Keratinocyte (primary cell): ENCODE data around the gene BCL2. TPM values are rescaled to one million over a fixed set of nuclear protein-coding genes. Genes with fewer than 3 reads are reported as not detected.

Experiments used
- DNase-seq: peaks from one replicate; pipeline ENCODE4 v3.0.0-alpha.2; 2011; ENCODE audit warnings: low read depth, missing footprints, low spot score
- FAIRE-seq: peaks from 2 replicates; lab custom pipeline; 2011; peaks lifted over from hg19 to GRCh38; lab: Jason Lieb, UNC
- H2AFZ ChIP-seq: 2 replicates; pipeline ENCODE4 v1.6.0; 2012; ENCODE audit warnings: low read length, control low read depth, inconsistent platforms; ENCODE audit not compliant: control insufficient read depth
- H3K27ac ChIP-seq: 2 replicates; pipeline ENCODE4 v1.5.1; 2011; ENCODE audit warnings: low read length; ENCODE audit not compliant: control insufficient read depth, insufficient read depth
- H3K27me3 ChIP-seq: 3 replicates; pipeline ENCODE4 v1.6.0; 2011; ENCODE audit warnings: low read length; ENCODE audit not compliant: control insufficient read depth, insufficient read depth; ENCODE audit errors: extremely low read depth
- H3K36me3 ChIP-seq, 2 experiments: 2 replicates in 1 of 2; 3 replicates in 1 of 2; pipeline ENCODE4 v1.5.1; 2011; ENCODE audit warnings: low read length in 2 of 2, mild to moderate bottlenecking in 1 of 2; ENCODE audit not compliant: control insufficient read depth in 2 of 2, insufficient read depth in 2 of 2; ENCODE audit errors: extremely low read depth in 1 of 2
- H3K4me1 ChIP-seq: 3 replicates; pipeline ENCODE4 v1.5.1; 2011; ENCODE audit warnings: low read length; ENCODE audit not compliant: control insufficient read depth, insufficient read depth; ENCODE audit errors: extremely low read depth
- H3K4me2 ChIP-seq: 3 replicates; pipeline ENCODE4 v1.6.0; 2011; ENCODE audit warnings: low read depth, low read length; ENCODE audit not compliant: control insufficient read depth, insufficient read depth; ENCODE audit errors: extremely low read depth
- H3K4me3 ChIP-seq, 3 experiments: fragments of 200-600 bp in 1 of 3; sonication (generic) in 1 of 3; 2 replicates in 2 of 3; 3 replicates in 1 of 3; pipeline ENCODE4 v1.5.1; 2011 to 2016; ENCODE audit warnings: low read length in 3 of 3, mild to moderate bottlenecking in 3 of 3, control low read depth in 2 of 3, inconsistent platforms in 1 of 3, low read depth in 1 of 3, mixed read lengths in 1 of 3, mixed run types in 1 of 3, moderate library complexity in 1 of 3; ENCODE audit not compliant: control insufficient read depth in 2 of 3, insufficient read depth in 2 of 3; ENCODE audit errors: extremely low read depth in 1 of 3
- H3K79me2 ChIP-seq: 2 replicates; pipeline ENCODE4 v1.6.0; 2012; ENCODE audit warnings: low read length; ENCODE audit not compliant: control insufficient read depth, insufficient read depth
- H3K9ac ChIP-seq: 3 replicates; pipeline ENCODE4 v1.6.0; 2011; ENCODE audit warnings: low read length; ENCODE audit not compliant: control insufficient read depth, insufficient read depth; ENCODE audit errors: extremely low read depth
- H3K9me1 ChIP-seq: 3 replicates; pipeline ENCODE4 v1.6.0; 2011; ENCODE audit warnings: low read length; ENCODE audit not compliant: control insufficient read depth, insufficient read depth; ENCODE audit errors: extremely low read depth
- H3K9me3 ChIP-seq: 2 replicates; pipeline ENCODE4 v1.5.1; 2012; ENCODE audit warnings: low read depth, low read length; ENCODE audit not compliant: control insufficient read depth
- H4K20me1 ChIP-seq: 3 replicates; pipeline ENCODE4 v1.6.0; 2011; ENCODE audit warnings: low read length; ENCODE audit not compliant: control insufficient read depth, insufficient read depth; ENCODE audit errors: extremely low read depth
- EZH2 ChIP-seq: IDR thresholded peaks from one replicate; pipeline ENCODE4 v1.6.1; 2012; ENCODE audit warnings: inconsistent platforms, mild to moderate bottlenecking, low read length, moderate library complexity
- dilution Hi-C: fragments of 300-500 bp; cut with MboI; formaldehyde crosslinking; loops from one replicate; pipeline ENCODE4 v1.7.0; 2020; ENCODE audit warnings: low sequenced_read_pairs; ENCODE audit not compliant: extremely low pct_ligation_motif_present
- polyA minus RNA-seq, 3 experiments: library from RNA; depleted of rRNA, polyadenylated mRNA; stranded (reverse); fragments of >200 nt; gene quantifications; 1 replicate in 1 of 3; 2 replicates in 1 of 3; 3 replicates in 1 of 3; pipeline ENCODE4 v1.2.3, GENCODE V29; 2011
- polyA plus RNA-seq, 5 experiments: library from polyadenylated mRNA; depleted of rRNA in 3 of 5; stranded (reverse) in 3 of 5; stranded (forward) in 1 of 5; unstranded in 1 of 5; fragments of >200 nt; gene quantifications; 1 replicate in 1 of 5; 2 replicates in 3 of 5; 3 replicates in 1 of 5; pipeline versions ENCODE4 v1.2.1 to v1.2.3, GENCODE V29; 2011 to 2012; ENCODE audit warnings: missing spikeins in 2 of 5, low read depth in 1 of 5, low replicate concordance in 1 of 5
- TF ChIP-seq, protein P1 (sequence below), 3 experiments: IDR thresholded peaks in 1 of 3; conservative IDR thresholded peaks in 1 of 3; optimal IDR thresholded peaks in 1 of 3; 2 replicates in 2 of 3; 3 replicates in 1 of 3; pipeline versions ENCODE3 to v1.5.1; 2011; ENCODE audit warnings: low read length in 3 of 3, mild to moderate bottlenecking in 3 of 3, moderate library complexity in 2 of 3, control low read depth in 1 of 3, inconsistent platforms in 1 of 3; ENCODE audit not compliant: insufficient read depth in 2 of 3; ENCODE audit errors: extremely low read depth in 1 of 3

The BCL2 gene
- polyA plus RNA-seq (0.09 to 0.36 TPM (median 0.30 TPM) in 3 replicates), polyA minus RNA-seq (0.23 to 0.36 TPM (median 0.32 TPM) in 3 replicates)
- 0.31 TPM for polyA plus RNA-seq (2011; ENCODE audit: low read depth)
- polyA plus RNA-seq (2011; cell fraction: cytosol; rRNA removed) = 0.11 and 0.13 TPM in 2 replicates
- 0.23 and 0.43 TPM in 2 replicates for polyA plus RNA-seq (2011; cell fraction: nucleus; rRNA removed)
- polyA plus RNA-seq (2012; ENCODE audit: low replicate concordance) = 0.30 and 0.39 TPM in 2 replicates
- polyA minus RNA-seq (2011; cell fraction: cytosol; rRNA and poly(A)+ RNA removed) = 0.38 TPM
- polyA minus RNA-seq (2011; cell fraction: nucleus; rRNA and poly(A)+ RNA removed) = 0.53 and 0.54 TPM in 2 replicates

DNA sequence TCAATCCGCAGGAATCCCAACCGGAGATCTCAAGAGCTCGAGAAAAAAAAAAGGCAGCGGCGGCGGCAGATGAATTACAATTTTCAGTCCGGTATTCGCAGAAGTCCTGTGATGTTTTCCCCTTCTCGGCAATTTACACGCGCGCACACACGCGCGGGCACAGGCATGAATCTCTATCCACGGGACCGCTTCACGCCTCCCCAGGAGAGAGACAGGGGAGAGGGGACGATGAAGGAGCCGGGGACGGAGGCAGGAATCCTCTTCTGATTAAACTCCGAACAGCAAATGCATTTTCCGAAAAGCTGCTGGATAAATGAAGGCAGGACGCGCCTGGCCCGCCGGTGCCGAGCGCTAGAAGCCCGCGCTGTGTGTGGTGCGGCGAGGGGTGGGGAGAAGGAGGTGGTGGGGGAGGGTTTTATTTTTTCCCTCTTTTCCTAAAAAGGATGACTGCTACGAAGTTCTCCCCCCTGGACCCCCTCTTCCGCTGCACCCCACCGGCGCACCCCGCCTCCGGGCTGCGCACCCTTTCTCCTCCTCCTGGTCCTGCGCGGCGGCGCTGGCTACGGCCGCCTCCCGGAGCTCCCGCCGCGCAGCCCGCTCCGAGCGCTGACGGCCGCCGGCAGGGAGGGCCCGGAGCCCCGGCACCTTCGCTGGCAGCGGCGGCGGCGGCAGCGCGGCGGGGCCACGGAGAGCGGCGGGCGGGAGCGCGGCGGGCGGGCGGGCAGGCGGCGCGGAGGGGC lies at the start of gene BCL2:
BCL2 (minus strand) TSS at position 387 of the 740 bp plus-strand sequence.
- Histone ChIP-seq H3K36me3 (no peaks in the 10 kb centered on the region), H2AFZ (peak within 1 kb of the TSS; percentile 82), H4K20me1 (no peaks in the 10 kb centered on the region), H3K9ac (peak within 1 kb of the TSS; percentile 76), H3K27me3 (peaks cover 10% of the 10 kb centered on the region), H3K9me1 (no peaks in the 10 kb centered on the region), H3K4me3 (peak within 1 kb of the TSS; percentile 49 to 84 (median 74)), H3K4me1 (peaks cover 20% of the 10 kb centered on the region), H3K4me2 (peak within 1 kb of the TSS; percentile 95), H3K27ac (peak within 1 kb of the TSS; percentile 39), H3K79me2 (no peaks in the 10 kb centered on the region), H3K9me3 (no peaks in the 10 kb centered on the region)
- DNase-seq (no peak), FAIRE-seq (no peak)
- TF ChIP-seq, protein P1, sequence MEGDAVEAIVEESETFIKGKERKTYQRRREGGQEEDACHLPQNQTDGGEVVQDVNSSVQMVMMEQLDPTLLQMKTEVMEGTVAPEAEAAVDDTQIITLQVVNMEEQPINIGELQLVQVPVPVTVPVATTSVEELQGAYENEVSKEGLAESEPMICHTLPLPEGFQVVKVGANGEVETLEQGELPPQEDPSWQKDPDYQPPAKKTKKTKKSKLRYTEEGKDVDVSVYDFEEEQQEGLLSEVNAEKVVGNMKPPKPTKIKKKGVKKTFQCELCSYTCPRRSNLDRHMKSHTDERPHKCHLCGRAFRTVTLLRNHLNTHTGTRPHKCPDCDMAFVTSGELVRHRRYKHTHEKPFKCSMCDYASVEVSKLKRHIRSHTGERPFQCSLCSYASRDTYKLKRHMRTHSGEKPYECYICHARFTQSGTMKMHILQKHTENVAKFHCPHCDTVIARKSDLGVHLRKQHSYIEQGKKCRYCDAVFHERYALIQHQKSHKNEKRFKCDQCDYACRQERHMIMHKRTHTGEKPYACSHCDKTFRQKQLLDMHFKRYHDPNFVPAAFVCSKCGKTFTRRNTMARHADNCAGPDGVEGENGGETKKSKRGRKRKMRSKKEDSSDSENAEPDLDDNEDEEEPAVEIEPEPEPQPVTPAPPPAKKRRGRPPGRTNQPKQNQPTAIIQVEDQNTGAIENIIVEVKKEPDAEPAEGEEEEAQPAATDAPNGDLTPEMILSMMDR (optimal IDR thresholded peaks at IDR 0.05 in 1 of 3, IDR thresholded peaks at IDR 0.05 in 1 of 3, conservative IDR thresholded peaks at IDR 0.05 in 1 of 3; ENCODE audit: extremely low read depth in 1 of 3, insufficient read depth in 2 of 3, low read length in 3 of 3) = no peak
- peak; percentile 38 for TF ChIP-seq EZH2
- dilution Hi-C loops = loop anchor here (25.0 kb wide), 1 partner anchor 307 kb away; no protein-coding TSS in a partner anchor

DNA sequence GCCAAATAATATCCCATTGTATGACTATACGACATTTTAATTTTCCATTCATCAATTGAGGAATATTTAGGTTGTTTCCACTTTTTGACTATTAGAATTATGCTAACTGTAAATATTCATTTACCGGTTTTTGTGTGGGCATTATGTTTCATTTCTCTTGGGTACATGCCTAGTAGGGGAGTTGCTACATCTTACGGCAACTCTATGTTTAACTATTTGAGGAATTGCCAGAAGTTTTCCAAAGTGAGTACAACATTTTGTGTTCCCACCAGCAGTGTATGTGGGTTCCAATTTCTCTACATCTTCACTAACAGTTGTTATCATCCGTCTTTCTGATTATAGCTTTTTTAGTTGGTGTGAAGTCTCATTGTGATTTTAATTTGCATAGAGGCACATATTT lies 49.0 kb upstream of the BCL2 start:
- no peak overlapping the region for H3K4me3 ChIP-seq
- H2AFZ ChIP-seq = no peak overlapping the region
- DNase-seq (no peak), FAIRE-seq (no peak)
- no peak overlapping the region for H3K9ac ChIP-seq
- dilution Hi-C loops = no loop called here
- no peaks in the 10 kb centered on the region for H4K20me1 ChIP-seq
- H3K9me1 ChIP-seq = no peaks in the 10 kb centered on the region
- H3K27ac ChIP-seq = no peak overlapping the region
- peaks cover 32% of the 10 kb centered on the region for H3K79me2 ChIP-seq
- H3K36me3 ChIP-seq = no peaks in the 10 kb centered on the region
- H3K4me2 ChIP-seq = peak overlapping the region; percentile 66
- TF ChIP-seq, protein P1 (optimal IDR thresholded peaks at IDR 0.05 in 1 of 3, IDR thresholded peaks at IDR 0.05 in 1 of 3, conservative IDR thresholded peaks at IDR 0.05 in 1 of 3; ENCODE audit: extremely low read depth in 1 of 3, insufficient read depth in 2 of 3, low read length in 3 of 3) = no peak
- no peak for TF ChIP-seq EZH2
- H3K4me1 ChIP-seq = peaks cover 13% of the 10 kb centered on the region
- H3K9me3 ChIP-seq = no peaks in the 10 kb centered on the region
- no peaks in the 10 kb centered on the region for H3K27me3 ChIP-seq
